ENCODE measurements around the gene ARID1B.

The ARID1B gene

DNA sequence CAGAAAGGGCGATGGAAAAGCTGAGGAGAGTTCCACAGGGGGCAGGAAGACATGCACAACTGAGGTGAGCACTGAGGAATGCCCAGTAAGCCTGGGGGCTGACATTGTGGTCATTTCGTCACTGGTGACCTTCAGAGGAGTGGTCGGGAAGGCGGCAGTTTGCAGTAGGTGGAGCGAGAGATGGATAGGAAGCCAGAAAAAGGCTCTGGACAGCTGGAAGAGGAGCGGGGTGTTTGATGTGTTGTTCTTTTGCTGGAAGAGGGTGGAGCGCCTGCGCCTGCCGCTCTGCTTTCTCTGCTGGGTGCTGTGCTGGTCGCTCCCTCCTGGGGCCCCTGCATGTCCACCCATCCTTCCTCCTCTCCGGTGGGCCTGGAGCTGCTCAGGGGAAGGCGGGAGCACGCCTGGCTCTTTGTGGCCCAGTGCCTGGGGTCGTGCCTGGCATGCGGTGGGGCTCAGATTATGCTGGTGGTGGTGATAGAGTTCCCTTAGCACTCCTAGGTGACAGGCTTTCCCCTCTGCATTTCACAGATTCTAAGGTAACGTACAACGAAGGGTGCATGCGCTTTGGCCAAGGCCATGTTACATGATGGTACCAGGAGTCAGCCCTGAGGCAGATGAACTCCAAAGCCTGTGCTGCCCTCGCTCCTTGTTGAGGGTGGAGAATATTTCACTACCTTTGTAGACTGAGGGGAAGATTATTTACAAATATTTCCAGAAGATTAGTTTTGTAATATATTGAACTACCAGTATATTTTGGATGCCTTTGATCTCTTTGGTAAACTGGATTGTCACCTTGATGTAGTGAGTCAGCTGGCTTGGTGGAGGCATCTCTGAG, 20.9 kb downstream of the ARID1B start:
- TF ChIP-seq TAF1 (IDR thresholded peaks at IDR 0.05; ENCODE audit: borderline replicate concordance, insufficient read depth, low read length): no peak
- no peak for TF ChIP-seq SIN3A (IDR thresholded peaks at IDR 0.05; ENCODE audit: borderline replicate concordance, insufficient read depth, low read length)
- no peak for TF ChIP-seq POLR2AphosphoS5 (IDR thresholded peaks at IDR 0.05; ENCODE audit: low read depth, low read length)
- TF ChIP-seq, protein P1, sequence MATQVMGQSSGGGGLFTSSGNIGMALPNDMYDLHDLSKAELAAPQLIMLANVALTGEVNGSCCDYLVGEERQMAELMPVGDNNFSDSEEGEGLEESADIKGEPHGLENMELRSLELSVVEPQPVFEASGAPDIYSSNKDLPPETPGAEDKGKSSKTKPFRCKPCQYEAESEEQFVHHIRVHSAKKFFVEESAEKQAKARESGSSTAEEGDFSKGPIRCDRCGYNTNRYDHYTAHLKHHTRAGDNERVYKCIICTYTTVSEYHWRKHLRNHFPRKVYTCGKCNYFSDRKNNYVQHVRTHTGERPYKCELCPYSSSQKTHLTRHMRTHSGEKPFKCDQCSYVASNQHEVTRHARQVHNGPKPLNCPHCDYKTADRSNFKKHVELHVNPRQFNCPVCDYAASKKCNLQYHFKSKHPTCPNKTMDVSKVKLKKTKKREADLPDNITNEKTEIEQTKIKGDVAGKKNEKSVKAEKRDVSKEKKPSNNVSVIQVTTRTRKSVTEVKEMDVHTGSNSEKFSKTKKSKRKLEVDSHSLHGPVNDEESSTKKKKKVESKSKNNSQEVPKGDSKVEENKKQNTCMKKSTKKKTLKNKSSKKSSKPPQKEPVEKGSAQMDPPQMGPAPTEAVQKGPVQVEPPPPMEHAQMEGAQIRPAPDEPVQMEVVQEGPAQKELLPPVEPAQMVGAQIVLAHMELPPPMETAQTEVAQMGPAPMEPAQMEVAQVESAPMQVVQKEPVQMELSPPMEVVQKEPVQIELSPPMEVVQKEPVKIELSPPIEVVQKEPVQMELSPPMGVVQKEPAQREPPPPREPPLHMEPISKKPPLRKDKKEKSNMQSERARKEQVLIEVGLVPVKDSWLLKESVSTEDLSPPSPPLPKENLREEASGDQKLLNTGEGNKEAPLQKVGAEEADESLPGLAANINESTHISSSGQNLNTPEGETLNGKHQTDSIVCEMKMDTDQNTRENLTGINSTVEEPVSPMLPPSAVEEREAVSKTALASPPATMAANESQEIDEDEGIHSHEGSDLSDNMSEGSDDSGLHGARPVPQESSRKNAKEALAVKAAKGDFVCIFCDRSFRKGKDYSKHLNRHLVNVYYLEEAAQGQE (IDR thresholded peaks at IDR 0.05; ENCODE audit: insufficient read depth in 1 of 2, low read depth in 2 of 2, low read length in 2 of 2): no peak
- TF ChIP-seq FOXP2 (optimal IDR thresholded peaks at IDR 0.05; ENCODE audit: borderline replicate concordance, extremely low read depth, extremely low read length, insufficient read depth): no peak

DNA sequence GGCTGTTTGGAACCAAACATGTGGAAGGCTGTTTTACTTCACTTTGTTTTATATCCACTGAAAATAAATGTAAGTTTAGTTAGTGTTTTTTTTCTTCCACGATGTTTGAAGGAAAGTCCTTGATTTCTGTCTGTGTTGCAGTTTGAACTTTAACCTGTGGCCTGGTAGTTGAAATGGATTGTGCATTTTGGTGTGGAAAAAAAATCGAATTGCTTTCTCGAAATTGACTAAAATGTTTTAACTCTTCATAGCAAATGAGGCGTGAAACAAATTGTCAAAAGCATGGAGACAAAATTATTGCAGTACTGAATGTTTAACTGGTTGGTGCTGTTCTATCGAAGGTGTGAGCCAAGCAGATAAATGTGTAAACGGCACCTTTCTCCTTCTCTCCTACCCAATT, 24.5 kb downstream of the ARID1B start:
- no peak for TF ChIP-seq SIN3A (IDR thresholded peaks at IDR 0.05; ENCODE audit: borderline replicate concordance, insufficient read depth, low read length)
- TF ChIP-seq FOXP2 (optimal IDR thresholded peaks at IDR 0.05; ENCODE audit: borderline replicate concordance, extremely low read depth, extremely low read length, insufficient read depth): no peak
- TF ChIP-seq TAF1 (IDR thresholded peaks at IDR 0.05; ENCODE audit: borderline replicate concordance, insufficient read depth, low read length): no peak
- no peak for TF ChIP-seq POLR2AphosphoS5 (IDR thresholded peaks at IDR 0.05; ENCODE audit: low read depth, low read length)
- TF ChIP-seq, protein P1 (IDR thresholded peaks at IDR 0.05; ENCODE audit: insufficient read depth in 1 of 2, low read depth in 2 of 2, low read length in 2 of 2): no peak

DNA sequence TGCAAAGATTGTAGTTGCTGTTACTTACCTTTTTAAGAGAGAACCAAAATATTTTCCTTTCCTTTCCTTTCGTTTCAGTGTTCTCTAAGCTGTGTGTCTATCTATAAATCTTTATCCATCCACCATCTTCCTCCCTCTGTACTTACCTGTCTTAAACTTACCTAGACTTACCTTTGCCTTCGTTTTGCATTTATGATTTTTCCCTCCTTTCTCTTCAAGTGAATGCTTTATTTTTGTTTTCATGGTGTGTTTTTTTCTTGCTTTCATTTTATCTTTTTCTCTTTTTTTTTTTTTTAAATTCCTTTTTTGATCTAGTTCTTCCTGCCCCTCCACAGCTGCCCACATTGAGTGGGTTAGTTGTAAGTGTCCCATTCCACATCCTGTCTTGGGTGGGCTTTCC, 26.2 kb downstream of the ARID1B start:
- TF ChIP-seq SIN3A (IDR thresholded peaks at IDR 0.05; ENCODE audit: borderline replicate concordance, insufficient read depth, low read length) (no peak), POLR2AphosphoS5 (IDR thresholded peaks at IDR 0.05; ENCODE audit: low read depth, low read length) (no peak), TAF1 (IDR thresholded peaks at IDR 0.05; ENCODE audit: borderline replicate concordance, insufficient read depth, low read length) (no peak), FOXP2 (optimal IDR thresholded peaks at IDR 0.05; ENCODE audit: borderline replicate concordance, extremely low read depth, extremely low read length, insufficient read depth) (no peak)
- TF ChIP-seq, protein P1 (IDR thresholded peaks at IDR 0.05; ENCODE audit: insufficient read depth in 1 of 2, low read depth in 2 of 2, low read length in 2 of 2): no peak

DNA sequence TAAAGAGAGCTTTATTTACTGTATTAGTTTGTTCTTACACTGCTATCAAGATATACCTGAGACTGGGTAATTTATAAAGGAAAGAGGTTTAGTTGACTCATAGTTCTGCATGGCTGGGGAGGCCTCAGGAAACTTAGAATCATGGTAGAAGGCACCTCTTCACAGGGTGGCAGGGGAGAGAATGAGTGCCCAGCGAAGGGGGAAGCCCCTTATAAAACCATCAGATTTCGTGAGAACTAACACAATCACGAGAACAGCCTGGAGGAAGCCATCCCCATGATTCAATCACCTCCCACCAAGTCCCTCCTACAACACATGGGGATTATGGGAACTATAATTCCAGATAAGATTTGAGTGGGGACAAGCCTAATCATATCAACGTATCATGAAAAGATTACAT, 27.2 kb downstream of the ARID1B start:
- no peak for TF ChIP-seq FOXP2 (optimal IDR thresholded peaks at IDR 0.05; ENCODE audit: borderline replicate concordance, extremely low read depth, extremely low read length, insufficient read depth)

DNA sequence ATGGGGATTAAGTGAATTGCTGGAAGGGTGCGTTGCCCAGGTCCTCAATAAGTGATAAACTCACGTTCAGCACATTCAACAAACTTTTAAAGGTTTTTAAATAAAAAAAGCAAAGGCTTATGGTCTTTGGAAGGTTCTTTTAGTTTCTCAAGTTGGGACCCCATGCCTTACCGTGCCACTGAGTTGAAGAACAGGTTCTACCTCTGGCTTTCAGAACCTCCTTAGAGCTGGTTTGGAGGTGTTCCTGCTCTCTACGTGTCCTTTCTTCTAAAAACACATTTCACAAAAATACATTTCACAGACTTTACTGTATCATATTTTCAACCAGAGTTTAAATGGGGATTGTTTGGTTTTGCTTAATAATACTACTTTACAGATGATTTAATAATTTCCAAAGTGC, 29.0 kb downstream of the ARID1B start:
- TF ChIP-seq FOXP2 (optimal IDR thresholded peaks at IDR 0.05; ENCODE audit: borderline replicate concordance, extremely low read depth, extremely low read length, insufficient read depth) (no peak), TAF1 (IDR thresholded peaks at IDR 0.05; ENCODE audit: borderline replicate concordance, insufficient read depth, low read length) (no peak), SIN3A (IDR thresholded peaks at IDR 0.05; ENCODE audit: borderline replicate concordance, insufficient read depth, low read length) (no peak), POLR2AphosphoS5 (IDR thresholded peaks at IDR 0.05; ENCODE audit: low read depth, low read length) (no peak)
- TF ChIP-seq, protein P1 (IDR thresholded peaks at IDR 0.05; ENCODE audit: insufficient read depth in 1 of 2, low read depth in 2 of 2, low read length in 2 of 2): no peak
